Stimulated activated CD8-positive, alpha-beta memory T cell treated with anti-CD3 and anti-CD28 coated beads, Interleukin-7, amount 100 ng/mL, for 4 hours (primary cell): ENCODE data around the gene ZNF691.
"Not testable (repeated sequence)": the region's sequence is repeated elsewhere in the genome, so short reads cannot be mapped to it uniquely, and the experiment has no call there.

Source experiments
- DNase-seq, 2 donors: peaks; one replicate each; pipeline ENCODE4 v3.0.0-alpha.2; 2020; ENCODE audit warnings: low read depth in 2 of 2

The ZNF691 gene

DNA sequence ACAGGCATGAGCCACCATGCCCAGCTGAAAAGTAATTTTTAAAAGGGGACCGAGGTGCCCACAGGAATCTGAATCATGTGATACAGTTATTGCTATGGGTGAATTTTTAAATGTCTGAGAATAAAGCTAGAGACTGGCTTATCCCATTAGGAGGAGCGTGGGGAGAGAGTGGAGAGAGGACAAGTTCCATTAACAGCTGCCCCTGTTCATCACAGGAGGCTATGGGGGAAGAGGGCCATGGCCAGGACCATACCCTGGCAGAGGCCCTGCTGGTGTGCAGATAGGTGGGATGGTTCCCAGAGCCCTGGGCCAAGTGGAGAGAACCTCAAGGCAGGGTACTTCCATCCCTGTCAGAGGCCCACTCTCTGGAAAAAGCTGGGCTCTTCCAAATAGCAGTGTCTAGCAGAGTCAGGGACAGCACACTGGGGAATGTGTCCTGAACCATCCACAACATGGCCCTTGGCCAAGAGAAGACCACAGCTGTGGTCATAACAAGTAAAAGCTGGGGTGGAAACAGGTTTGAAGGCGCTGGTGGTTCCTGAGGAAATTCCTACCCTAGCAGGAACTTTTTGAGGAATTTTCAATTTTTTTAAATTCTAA lies 13.7 kb upstream of the ZNF691 start:
- no peak for DNase-seq

DNA sequence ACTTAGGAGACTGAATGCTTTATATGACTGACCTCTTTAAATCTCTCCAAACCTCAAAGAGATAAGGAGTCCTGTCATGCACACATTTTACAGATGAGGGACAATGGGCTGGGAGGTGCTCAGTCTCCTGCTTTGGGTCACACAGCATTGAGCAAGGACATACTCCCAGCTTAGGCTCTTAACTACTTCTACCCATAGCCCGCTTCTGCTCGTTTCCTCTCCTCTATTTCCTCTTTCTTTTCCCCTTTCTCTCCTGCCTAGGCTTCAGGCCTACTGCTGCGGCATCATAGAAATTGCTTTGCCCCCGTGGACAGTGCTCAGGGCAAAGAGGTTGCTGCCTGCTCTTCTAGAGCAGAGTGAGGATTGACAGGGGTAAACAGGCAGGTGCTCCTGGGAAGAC lies 12.4 kb upstream of the ZNF691 start:
- DNase-seq, result no peak

GRCh38 chr1:42834803-42835202 lies 11.6 kb upstream of the ZNF691 start:
- no peak for DNase-seq

- no peak for DNase-seq
Measured at GRCh38 chr1:42835422-42835821, 11.0 kb upstream of the ZNF691 start.

GRCh38 chr1:42837709-42838108 lies 8.7 kb upstream of the ZNF691 start:
- DNase-seq, result no peak

DNA sequence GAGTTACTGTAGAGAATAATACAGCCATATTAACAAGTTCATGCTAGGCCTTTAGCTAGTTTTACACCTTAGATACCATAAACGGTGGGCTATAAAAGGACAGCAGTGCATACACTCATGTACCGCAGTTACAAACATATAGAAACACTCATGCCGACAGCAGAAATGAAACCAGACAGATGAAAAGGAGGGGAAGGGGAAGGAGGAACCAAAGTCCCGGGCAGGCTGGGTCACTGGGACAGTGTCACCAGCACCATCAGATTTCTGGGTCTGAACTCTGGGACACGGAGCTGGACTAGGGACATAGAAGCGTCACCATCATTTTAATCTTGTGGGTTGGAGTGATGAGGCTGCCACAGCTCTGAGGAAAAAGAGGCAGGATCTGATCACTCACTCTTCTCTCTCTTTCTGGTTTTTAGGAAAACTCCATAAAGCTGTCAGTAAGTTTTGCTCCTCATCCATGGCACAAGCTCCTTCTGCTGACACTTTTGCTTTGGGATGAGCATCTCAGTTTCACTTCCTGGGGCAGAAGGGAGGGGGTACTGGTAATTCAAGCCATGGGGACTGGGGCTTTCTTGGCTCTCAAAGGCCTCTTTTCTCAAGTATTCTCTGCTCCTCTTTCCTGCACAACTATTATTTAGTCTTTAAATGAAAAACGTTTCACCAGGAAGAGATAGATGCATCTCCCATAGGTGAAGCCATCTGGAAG lies 7.8 kb upstream of the ZNF691 start:
- DNase-seq, result no peak

DNA sequence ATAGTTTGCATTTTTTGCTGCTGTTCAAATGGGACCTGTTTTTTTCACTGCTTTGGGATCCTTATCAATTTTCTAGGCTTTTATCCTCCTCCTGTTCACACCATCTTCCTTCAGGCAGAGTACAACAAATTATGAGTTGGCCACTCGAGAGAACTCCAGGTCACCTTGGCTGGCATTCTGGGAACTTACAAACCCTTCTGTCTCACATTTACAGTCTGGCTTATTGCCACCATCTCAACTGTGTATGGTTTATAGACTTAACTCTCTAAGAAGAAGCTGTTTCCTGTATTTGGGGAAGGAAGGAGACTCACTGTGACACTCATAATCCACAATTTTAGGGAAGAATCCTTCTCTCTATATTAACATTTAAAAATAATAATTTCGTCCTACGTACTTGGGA lies 5.4 kb upstream of the ZNF691 start:
- DNase-seq, result no peak

GRCh38 chr1:42841440-42842147 lies 4.8 kb upstream of the ZNF691 start:
- no peak for DNase-seq

- DNase-seq, result no peak
Measured at GRCh38 chr1:42844592-42845140, 1.7 kb upstream of the ZNF691 start.

- DNase-seq, result no peak
Measured at GRCh38 chr1:42845193-42845592, 1.2 kb upstream of the ZNF691 start.

- no peak for DNase-seq
Measured at GRCh38 chr1:42845866-42846256, 552 bp upstream of the ZNF691 start.

GRCh38 chr1:42847111-42847595 lies 740 bp downstream of the ZNF691 start:
- DNase-seq, result no peak

DNA sequence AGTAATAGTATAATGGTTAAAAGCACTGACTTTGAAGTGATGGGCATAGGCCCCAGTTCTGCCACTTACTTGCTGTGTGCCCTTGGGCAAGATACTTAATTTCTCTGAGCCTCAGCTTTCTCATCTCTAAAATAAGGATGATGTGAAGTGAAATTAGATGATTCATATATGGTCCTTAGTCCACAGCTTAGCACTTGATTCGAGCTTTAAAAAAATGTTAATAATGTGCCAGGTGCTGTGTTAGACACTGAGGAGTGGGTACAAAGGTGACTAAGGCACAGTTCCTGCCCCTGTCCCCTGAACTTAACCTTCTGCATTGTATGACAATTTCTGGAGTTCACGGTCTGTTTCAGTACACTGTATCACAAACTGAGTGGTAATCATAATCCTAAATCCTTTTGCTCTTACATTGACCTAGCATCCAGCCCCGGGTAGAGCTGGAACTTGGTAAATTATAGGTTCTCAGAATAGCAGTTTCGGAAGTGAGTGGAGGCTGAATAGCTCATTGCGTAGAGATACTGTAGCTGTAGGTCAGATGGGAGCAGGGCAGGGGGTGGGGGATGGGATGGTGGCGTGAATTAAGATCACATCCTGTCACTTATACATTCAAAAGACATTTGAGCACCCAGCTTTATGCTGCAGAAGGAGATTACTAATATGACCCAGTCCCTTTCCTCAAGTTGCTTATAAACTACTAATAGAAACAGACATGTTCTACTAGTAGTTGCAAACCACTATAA lies 1.5 kb downstream of the ZNF691 start:
- DNase-seq, result no peak

DNA sequence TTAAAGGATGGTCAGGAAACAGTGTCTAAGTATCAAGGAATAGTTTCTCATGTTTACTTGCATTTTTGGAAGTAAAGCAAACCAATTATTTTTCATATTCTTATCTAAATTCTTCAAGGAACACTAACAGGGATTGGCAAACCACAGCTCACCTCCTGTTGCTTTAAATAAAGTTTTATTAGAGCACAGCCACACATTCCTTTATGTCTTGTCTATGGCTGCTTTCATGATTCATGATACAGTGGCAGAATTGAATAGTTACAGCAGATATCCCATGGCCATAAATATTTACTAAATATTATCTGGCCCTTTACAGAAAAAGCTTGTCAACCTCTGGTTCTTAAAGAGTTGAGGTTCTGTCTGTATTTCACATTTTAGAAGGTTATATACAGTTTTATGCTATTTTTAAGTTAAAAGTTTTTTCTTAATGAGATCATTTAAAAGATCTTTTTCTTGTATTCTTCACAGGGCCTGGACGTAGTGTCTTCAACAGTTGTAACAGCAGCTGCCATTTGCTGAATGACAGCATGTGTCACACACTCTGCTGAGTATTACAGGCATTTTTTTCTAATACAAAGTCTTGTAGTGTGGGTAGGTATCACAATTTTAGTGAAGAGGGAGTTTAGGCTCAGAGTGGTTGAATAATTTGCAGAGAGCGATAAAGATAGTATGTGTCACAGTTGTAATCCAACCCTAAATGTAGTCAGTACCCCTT lies 2.6 kb downstream of the ZNF691 start:
- DNase-seq, result no peak

DNA sequence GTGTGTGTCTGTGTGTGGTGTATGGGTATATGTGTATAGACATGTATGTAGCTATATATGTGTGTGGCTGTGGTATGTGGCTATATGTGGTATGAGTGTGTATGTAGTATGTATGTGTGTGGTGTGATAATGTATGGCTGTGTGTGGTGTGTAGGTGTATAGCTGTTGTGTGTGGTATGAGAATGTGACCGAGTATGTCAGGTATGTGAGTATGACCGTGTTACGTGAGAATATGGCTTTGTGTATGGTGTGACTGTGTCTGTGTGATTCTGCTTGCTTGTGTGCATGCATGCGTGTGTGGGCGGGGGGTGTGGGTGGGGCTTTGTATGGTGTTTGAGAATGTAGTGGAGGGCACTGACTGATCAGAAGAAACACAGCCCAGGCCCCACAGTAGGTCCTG lies 3.5 kb downstream of the ZNF691 start:
- DNase-seq, result no peak

- no peak for DNase-seq
Measured at GRCh38 chr1:42851420-42851819, 5.0 kb downstream of the ZNF691 start.

GRCh38 chr1:42851960-42852607 lies 5.7 kb downstream of the ZNF691 start:
- DNase-seq, result no peak

- no peak for DNase-seq
Measured at GRCh38 chr1:42852608-42852980, 6.2 kb downstream of the ZNF691 start.

GRCh38 chr1:42853116-42853884 lies 6.9 kb downstream of the ZNF691 start:
- no peak for DNase-seq

- not testable (repeated sequence) for DNase-seq
Measured at GRCh38 chr1:42856554-42856953, 10.1 kb downstream of the ZNF691 start.
